Measurements from ENCODE around the gene GLB1L3. TPM values are rescaled to one million over a fixed set of nuclear protein-coding genes. Genes with fewer than 3 reads are reported as not detected.

GLB1L3 gene
- total and polyA plus RNA-seq, 10 donors, result 0.13 to 0.25 (median 0.21) TPM; not detected in 4

GRCh38 chr11:134365011-134365925 lies 89.1 kb downstream of the GLB1L3 start:
- 62 to 75% (median 71%) methylated on average over 21 to 22 of the region's 22 CpGs for WGBS, 5 donors
- intact Hi-C loops (cut with DNase I; ENCODE audit: low total_unique reads), result no loop called here
- TF ChIP-seq POLR2A (IDR thresholded peaks at IDR 0.05), result no peak
- TF ChIP-seq CTCF (IDR thresholded peaks at IDR 0.05 in 8 of 11, conservative IDR thresholded peaks at IDR 0.05 in 3 of 11), result no peak
- no peak for TF ChIP-seq POLR2AphosphoS5 (IDR thresholded peaks at IDR 0.05)

GRCh38 chr11:134366254-134366653 lies 90.1 kb downstream of the GLB1L3 start:
- H3K27me3 ChIP-seq (replicated peaks in 1 of 7), result peaks cover 0 to 27% (median 0%) of the 10 kb centered on the region in 7 donors
- no peak overlapping the region for H3K27ac ChIP-seq
- H3K4me1 ChIP-seq, result no peaks in the 10 kb centered on the region
- H3K36me3 ChIP-seq, result no peaks in the 10 kb centered on the region
- H3K4me3 ChIP-seq, result no peak overlapping the region
- intact Hi-C loops (cut with DNase I; ENCODE audit: low total_unique reads), result no loop called here
- WGBS, 5 donors, result 67 to 91% (median 81%) methylated on average over 7 of the region's 7 CpGs
- H3K9me3 ChIP-seq, result no peaks in the 10 kb centered on the region
- no peak for DNase-seq
- TF ChIP-seq CTCF (IDR thresholded peaks at IDR 0.05 in 8 of 11, conservative IDR thresholded peaks at IDR 0.05 in 3 of 11) (no peak), POLR2AphosphoS5 (IDR thresholded peaks at IDR 0.05) (no peak), POLR2A (IDR thresholded peaks at IDR 0.05) (no peak)

More at GRCh38 chr11:134365011-134365925, 89.1 kb downstream of the GLB1L3 start:
- no peaks in the 10 kb centered on the region for H3K36me3 ChIP-seq
- H3K9me3 ChIP-seq, result no peaks in the 10 kb centered on the region
- peak; percentile 69 for DNase-seq
- H3K4me1 ChIP-seq, result peaks cover 0 to 4% (median 3%) of the 10 kb centered on the region in 6 donors
- no peak overlapping the region for H3K27ac ChIP-seq
- H3K4me3 ChIP-seq, result no peak overlapping the region
- peaks cover 0 to 37% (median 0%) of the 10 kb centered on the region in 7 donors for H3K27me3 ChIP-seq (replicated peaks in 1 of 7)

GRCh38 chr11:134367781-134368180 lies 91.6 kb downstream of the GLB1L3 start:
- 89 to 93% (median 91%) methylated on average over 18 of the region's 18 CpGs for WGBS, 5 donors
- no peaks in the 10 kb centered on the region for H3K4me1 ChIP-seq
- TF ChIP-seq POLR2AphosphoS5 (IDR thresholded peaks at IDR 0.05) (no peak), POLR2A (IDR thresholded peaks at IDR 0.05) (no peak), CTCF (IDR thresholded peaks at IDR 0.05 in 8 of 11, conservative IDR thresholded peaks at IDR 0.05 in 3 of 11) (no peak)
- H3K4me3 ChIP-seq, result no peak overlapping the region
- peaks cover 0 to 14% (median 0%) of the 10 kb centered on the region in 7 donors for H3K27me3 ChIP-seq (replicated peaks in 1 of 7)
- intact Hi-C loops (cut with DNase I; ENCODE audit: low total_unique reads), result no loop called here
- no peaks in the 10 kb centered on the region for H3K9me3 ChIP-seq
- H3K27ac ChIP-seq, result no peak overlapping the region
- H3K36me3 ChIP-seq, result no peaks in the 10 kb centered on the region
- peak; percentile 65 for DNase-seq

Other genes starting within 250 kb of the GLB1L3 start
- 10 to 100 TPM; 20.8 to 28.7 (median 24.7) TPM for gene JAM3, start 207.3 kb upstream of the GLB1L3 start, total RNA-seq
- 10 to 100 TPM in 2 of 3 donors, 1 to 10 TPM in 1; 9.5 to 20.5 (median 17.8) TPM for gene JAM3, start 207.3 kb upstream of the GLB1L3 start, polyA plus RNA-seq
- 10 to 100 TPM; 20.2 to 33.0 (median 24.3) TPM for gene NCAPD3, start 52.4 kb upstream of the GLB1L3 start, total RNA-seq
- 1 to 10 TPM; 3.0 to 5.5 (median 4.0) TPM for gene NCAPD3, start 52.4 kb upstream of the GLB1L3 start, polyA plus RNA-seq
- gene VPS26B, start 51.7 kb upstream of the GLB1L3 start, total RNA-seq, result 10 to 100 TPM; 31.1 to 48.9 (median 43.2) TPM
- 10 to 100 TPM in 2 of 3 donors, 1 to 10 TPM in 1; 9.7 to 14.8 (median 11.6) TPM for gene VPS26B, start 51.7 kb upstream of the GLB1L3 start, polyA plus RNA-seq
- 10 to 100 TPM; 24.5 to 54.8 (median 36.7) TPM for gene THYN1, start 23.0 kb upstream of the GLB1L3 start, total RNA-seq
- 10 to 100 TPM; 40.1 to 54.2 (median 51.9) TPM for gene THYN1, start 23.0 kb upstream of the GLB1L3 start, polyA plus RNA-seq
- gene ACAD8, start 22.8 kb upstream of the GLB1L3 start, total RNA-seq, result 10 to 100 TPM; 19.7 to 37.5 (median 28.4) TPM
- gene ACAD8, start 22.8 kb upstream of the GLB1L3 start, polyA plus RNA-seq, result 10 to 100 TPM; 15.7 to 20.5 (median 18.9) TPM
- 1 to 10 TPM in 1 of 7 donors, under 1 TPM in 5, not detected in 1; 0.36 to 1.5 (median 0.65) TPM for gene GLB1L2, start 55.6 kb downstream of the GLB1L3 start, total RNA-seq
- under 1 TPM; 0.29 to 0.48 (median 0.46) TPM for gene GLB1L2, start 55.6 kb downstream of the GLB1L3 start, polyA plus RNA-seq
- 1 to 10 TPM in 6 of 7 donors, under 1 TPM in 1; 0.81 to 4.0 (median 1.7) TPM for gene B3GAT1, start 135.9 kb downstream of the GLB1L3 start, total RNA-seq
- gene B3GAT1, start 135.9 kb downstream of the GLB1L3 start, polyA plus RNA-seq, result 1 to 10 TPM in 1 of 3 donors, under 1 TPM in 2; 0.43 to 2.1 (median 0.96) TPM

All from spleen (tissue), 11 donors.